Measurements from ENCODE around the gene DUT.

Gene DUT

DNA sequence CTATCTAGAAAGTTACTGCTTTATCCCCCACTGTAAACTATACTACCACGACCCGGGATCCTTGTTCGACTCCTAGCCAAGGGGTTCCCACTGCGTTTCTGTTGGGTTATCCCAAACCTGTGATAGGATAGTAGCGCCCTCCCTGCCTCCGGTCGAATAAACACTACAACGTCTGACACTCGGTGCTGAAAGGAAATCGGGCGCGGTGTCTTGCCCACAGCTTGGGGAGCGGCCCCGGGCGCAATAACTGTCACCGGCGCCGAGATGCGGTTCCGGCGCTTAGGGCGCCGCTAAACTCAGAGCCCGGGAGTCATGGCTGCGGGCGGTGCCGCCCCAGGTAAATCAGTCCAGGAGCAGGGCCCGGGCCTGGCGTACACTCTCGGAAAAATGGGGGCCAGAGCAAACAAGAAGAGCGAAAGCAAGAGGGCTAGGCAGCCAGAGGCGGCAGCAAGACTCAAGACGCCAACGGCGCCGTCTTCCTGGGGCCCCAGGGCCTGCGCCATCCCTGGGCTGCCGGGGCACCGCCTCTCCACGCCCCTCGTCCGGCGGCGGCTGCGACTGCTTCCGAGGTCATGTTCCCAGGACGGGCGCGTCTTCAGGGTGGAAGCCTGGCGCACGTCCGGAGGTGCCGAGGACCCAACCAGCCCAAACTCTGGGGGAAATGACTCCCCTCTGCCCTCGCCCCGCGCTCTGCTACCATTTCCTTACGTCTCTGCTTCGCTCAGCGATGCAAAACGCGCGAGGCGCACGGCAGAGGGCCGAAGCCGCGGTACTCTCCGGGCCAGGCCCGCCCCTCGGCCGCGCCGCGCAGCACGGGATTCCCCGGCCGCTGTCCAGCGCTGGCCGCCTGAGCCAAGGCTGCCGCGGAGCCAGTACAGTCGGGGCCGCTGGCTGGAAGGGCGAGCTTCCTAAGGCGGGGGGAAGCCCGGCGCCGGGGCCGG lies at the start of gene DUT:
TSS of gene DUT (plus strand) at position 575 of the 941 bp plus-strand sequence. CDS start at position 662, 87 bp downstream.
- peak; percentile 89 for DNase-seq (ENCODE audit: low spot score)
- Histone ChIP-seq H3K4me3 (peak within 1 kb of the TSS; percentile 99), H3K27ac (peak within 1 kb of the TSS; percentile 95 to 99)
- TF ChIP-seq, protein P1, sequence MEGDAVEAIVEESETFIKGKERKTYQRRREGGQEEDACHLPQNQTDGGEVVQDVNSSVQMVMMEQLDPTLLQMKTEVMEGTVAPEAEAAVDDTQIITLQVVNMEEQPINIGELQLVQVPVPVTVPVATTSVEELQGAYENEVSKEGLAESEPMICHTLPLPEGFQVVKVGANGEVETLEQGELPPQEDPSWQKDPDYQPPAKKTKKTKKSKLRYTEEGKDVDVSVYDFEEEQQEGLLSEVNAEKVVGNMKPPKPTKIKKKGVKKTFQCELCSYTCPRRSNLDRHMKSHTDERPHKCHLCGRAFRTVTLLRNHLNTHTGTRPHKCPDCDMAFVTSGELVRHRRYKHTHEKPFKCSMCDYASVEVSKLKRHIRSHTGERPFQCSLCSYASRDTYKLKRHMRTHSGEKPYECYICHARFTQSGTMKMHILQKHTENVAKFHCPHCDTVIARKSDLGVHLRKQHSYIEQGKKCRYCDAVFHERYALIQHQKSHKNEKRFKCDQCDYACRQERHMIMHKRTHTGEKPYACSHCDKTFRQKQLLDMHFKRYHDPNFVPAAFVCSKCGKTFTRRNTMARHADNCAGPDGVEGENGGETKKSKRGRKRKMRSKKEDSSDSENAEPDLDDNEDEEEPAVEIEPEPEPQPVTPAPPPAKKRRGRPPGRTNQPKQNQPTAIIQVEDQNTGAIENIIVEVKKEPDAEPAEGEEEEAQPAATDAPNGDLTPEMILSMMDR (IDR thresholded peaks at IDR 0.05) = no peak

DNA sequence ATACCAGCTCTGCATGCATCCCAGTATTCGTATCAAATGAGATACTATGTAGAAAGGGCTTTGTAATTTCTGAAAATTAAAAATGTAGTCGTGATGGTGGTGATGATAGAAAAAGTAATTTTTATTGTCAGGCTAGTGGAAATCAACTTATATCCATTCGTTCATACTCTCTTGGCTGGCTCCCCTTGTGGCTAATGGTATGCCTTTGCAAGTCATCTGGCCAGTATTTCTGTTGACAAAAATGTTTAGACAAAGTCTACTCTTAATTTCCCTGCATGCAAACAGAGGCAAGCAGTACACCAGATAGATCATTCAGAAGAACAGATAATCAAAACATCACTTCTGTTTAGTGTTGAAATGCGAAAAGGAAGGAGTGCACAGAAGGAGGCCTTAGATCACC lies 49.6 kb upstream of the DUT start:
- Histone ChIP-seq H3K27ac (no peak overlapping the region), H3K4me3 (no peak overlapping the region)
- no peak for DNase-seq (ENCODE audit: low spot score)
- TF ChIP-seq, protein P1 (IDR thresholded peaks at IDR 0.05) = no peak

DNA sequence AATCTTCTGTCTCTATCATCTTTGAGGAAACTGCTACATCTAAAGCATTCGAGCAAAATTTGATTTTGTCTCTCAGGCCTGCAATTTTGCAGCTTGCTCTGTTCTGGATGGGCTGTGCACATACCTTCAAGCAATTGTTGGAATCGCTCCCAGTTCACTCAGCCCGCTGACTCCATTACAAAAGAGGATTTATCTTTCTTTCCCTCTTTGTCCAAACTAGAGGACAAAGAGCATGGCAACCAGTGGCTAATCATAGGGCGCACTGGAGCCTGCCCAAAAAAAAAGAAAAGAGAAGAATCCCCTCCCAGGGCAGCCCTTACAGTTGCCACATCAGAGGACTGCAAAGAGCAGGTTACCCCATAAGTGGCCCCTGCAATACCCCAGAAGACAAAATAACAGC lies 49.0 kb upstream of the DUT start:
- H3K4me3 ChIP-seq = no peak overlapping the region
- DNase-seq (ENCODE audit: low spot score) = no peak
- TF ChIP-seq, protein P1 (IDR thresholded peaks at IDR 0.05) = no peak

DNA sequence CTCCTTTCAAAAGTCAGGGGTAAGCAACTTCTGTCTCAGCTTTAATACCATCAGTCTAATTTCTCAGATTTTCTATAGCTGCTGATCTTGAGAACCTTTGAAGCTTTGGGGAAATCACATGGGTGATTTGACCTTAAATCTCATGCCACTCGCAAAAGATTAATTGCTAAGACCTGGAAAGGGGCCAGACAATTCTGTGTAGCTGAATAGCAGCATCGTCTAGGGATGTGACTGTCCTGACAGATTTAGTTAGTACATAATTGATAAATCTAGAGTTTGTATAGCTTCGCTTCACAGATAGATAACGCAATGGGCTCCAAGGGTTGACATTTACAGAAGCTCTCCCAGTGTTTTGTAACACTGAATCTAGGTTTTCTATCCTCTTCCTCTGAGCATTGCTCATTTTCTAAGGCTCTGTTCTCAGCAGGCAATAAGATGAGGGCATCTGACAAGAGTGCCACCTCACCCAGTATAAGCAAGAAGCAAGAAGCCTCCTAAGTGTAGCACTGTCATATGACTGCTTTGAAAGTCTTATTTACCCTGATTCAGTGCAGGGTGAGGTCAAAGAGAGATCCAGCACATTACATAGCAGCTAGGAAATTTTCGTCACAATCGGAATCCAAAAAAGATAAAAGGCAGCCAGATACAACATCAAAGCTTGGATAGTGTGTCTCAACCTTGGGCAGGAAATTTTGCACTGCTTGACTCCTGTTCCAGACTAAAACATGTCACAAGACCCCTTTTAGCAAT lies 47.7 kb upstream of the DUT start:
- H3K4me3 ChIP-seq = no peak overlapping the region
- no peak for DNase-seq (ENCODE audit: low spot score)
- TF ChIP-seq, protein P1 (IDR thresholded peaks at IDR 0.05) = no peak
- peak overlapping the region in 1 of 2 donors; percentile 50 for H3K27ac ChIP-seq

More for the DNA sequence above, 49.0 kb upstream of the DUT start:
- H3K27ac ChIP-seq = no peak overlapping the region

DNA sequence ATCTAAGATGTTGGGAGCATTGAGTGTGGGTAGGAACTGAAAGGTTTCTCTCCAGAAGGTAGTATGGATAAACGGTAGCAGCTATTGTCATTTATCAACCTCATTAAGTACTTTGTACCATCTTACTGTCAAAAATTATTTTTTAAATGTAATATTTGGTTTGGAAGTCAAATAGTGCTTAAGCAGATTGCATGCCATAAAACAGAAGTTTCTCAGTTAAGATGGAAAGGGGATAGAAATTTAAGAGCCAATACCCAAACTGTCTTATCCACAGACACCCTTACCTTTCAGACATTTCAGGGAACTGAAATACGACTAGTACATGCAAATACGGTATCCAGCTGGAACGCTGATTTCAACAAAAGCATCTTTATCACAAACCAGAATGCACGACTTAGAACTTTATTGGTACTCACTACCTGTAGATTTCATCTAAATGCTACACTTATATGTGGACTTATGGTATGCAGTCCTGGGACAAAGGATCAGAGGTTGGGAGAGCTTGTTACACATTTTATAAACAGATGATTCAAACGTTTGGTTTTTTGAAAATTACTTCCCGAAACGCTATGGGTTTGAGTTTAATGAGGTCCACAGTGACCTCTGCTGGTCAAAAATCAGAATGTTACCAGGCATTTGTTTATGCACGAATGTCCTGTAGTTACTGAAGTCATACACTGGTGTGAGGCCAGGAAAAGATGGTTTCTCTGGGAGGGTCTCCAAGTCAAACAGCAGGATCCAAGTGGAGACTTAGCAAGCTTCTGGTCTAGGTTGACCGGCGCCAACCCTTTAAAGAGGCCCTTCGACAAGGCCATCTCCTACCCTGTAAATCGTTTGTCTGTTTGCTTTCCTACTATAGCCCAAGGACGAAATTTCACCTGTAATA lies 45.7 kb upstream of the DUT start:
- TF ChIP-seq, protein P1 (IDR thresholded peaks at IDR 0.05) = peak; percentile 61
- Histone ChIP-seq H3K4me3 (peak overlapping the region; percentile 55), H3K27ac (peak overlapping the region; percentile 57 to 78)
- DNase-seq (ENCODE audit: low spot score) = no peak

DNA sequence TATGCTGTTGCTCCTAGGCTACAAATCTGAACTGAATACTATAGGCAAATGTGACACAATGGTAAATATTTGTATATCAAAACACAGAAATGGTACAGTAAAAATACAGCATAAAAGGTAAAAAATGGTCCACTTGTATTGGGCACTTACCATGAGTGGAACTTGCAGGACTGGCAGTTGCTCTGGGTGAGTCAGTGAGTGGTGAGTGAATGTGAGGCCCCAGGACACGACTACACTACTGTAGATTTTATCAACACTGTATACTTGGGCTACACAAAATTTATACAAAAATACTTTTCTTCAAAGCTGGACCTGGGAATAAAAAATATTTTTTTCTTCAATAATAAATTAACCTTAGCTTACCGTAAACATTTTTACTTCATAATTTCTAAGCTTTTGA lies 41.6 kb upstream of the DUT start:
- no peak overlapping the region for H3K27ac ChIP-seq
- DNase-seq (ENCODE audit: low spot score) = no peak
- TF ChIP-seq, protein P1 (IDR thresholded peaks at IDR 0.05) = no peak
- H3K4me3 ChIP-seq = no peak overlapping the region

Data from coronary artery (tissue), 2 donors.